ENCODE data around the gene CD38.

Gene CD38

GRCh38 chr4:15870079-15870478 lies 92.0 kb downstream of the CD38 start:
- DNase-seq = no peak

GRCh38 chr4:15870921-15871664 lies 93.0 kb downstream of the CD38 start:
- DNase-seq = no peak

- DNase-seq = no peak
Measured at GRCh38 chr4:15873117-15873516, 95.0 kb downstream of the CD38 start.

GRCh38 chr4:15874671-15875070 lies 96.5 kb downstream of the CD38 start:
- DNase-seq = no peak

GRCh38 chr4:15875663-15876460 lies 97.7 kb downstream of the CD38 start:
- DNase-seq = no peak

GRCh38 chr4:15878011-15878410 lies 99.9 kb downstream of the CD38 start:
- DNase-seq = no peak

GRCh38 chr4:15881820-15882219 lies 103.7 kb downstream of the CD38 start:
- DNase-seq = no peak

- peak; percentile 18 to 35 for DNase-seq
Measured at GRCh38 chr4:15882675-15883086, 104.6 kb downstream of the CD38 start.

GRCh38 chr4:15883610-15884243 lies 105.6 kb downstream of the CD38 start:
- no peak for DNase-seq

GRCh38 chr4:15884666-15885065 lies 106.5 kb downstream of the CD38 start:
- DNase-seq = no peak

- no peak for DNase-seq
Measured at GRCh38 chr4:15885422-15885821, 107.3 kb downstream of the CD38 start.

- DNase-seq = no peak
Measured at GRCh38 chr4:15888515-15888914, 110.4 kb downstream of the CD38 start.

GRCh38 chr4:15890246-15890829 lies 112.2 kb downstream of the CD38 start:
- no peak for DNase-seq

GRCh38 chr4:15891312-15891711 lies 113.2 kb downstream of the CD38 start:
- DNase-seq = no peak

- no peak for DNase-seq
Measured at GRCh38 chr4:15893962-15894361, 115.8 kb downstream of the CD38 start.

GRCh38 chr4:15894393-15894792 lies 116.3 kb downstream of the CD38 start:
- DNase-seq = no peak

- no peak for DNase-seq
Measured at GRCh38 chr4:15894921-15895916, 117.1 kb downstream of the CD38 start.

GRCh38 chr4:15897577-15897976 lies 119.4 kb downstream of the CD38 start:
- no peak for DNase-seq

GRCh38 chr4:15898902-15899301 lies 120.8 kb downstream of the CD38 start:
- no peak for DNase-seq

GRCh38 chr4:15899511-15899910 lies 121.4 kb downstream of the CD38 start:
- DNase-seq = no peak

- DNase-seq = no peak
Measured at GRCh38 chr4:15901007-15901406, 122.9 kb downstream of the CD38 start.

GRCh38 chr4:15901998-15902397 lies 123.9 kb downstream of the CD38 start:
- no peak for DNase-seq

All from activated CD4-positive, alpha-beta T cell treated with anti-CD3 and anti-CD28 coated beads for 4 hours (primary cell).